Testis (tissue), 3 donors: ENCODE measurements around the gene ZNF8. TPM values are rescaled to one million over a fixed set of nuclear protein-coding genes. Genes with fewer than 3 reads are reported as not detected.

ENCODE experiments used
- DNase-seq: peaks from one replicate; pipeline ENCODE4 v3.0.0-alpha.2; 2019
- H3K27ac ChIP-seq, 2 donors: fragments of 200-600 bp; sonication (generic); one replicate each; pipeline ENCODE4 v1.5.1; 2019
- H3K27me3 ChIP-seq: fragments of 200-600 bp; sonication (generic); one replicate; pipeline ENCODE4 v1.5.1; 2019
- H3K36me3 ChIP-seq: fragments of 200-600 bp; sonication (generic); one replicate; pipeline ENCODE4 v1.5.1; 2017; ENCODE audit warnings: low read depth; ENCODE audit errors: missing control alignments
- H3K4me1 ChIP-seq: fragments of 200-600 bp; sonication (generic); one replicate; pipeline ENCODE4 v1.5.1; 2019
- H3K4me3 ChIP-seq, 2 donors: fragments of 200-600 bp; sonication (generic); one replicate each; pipeline ENCODE4 v1.5.1; 2017 to 2019
- H3K9me3 ChIP-seq: fragments of 200-600 bp; sonication (generic); one replicate; pipeline ENCODE4 v1.5.1; 2017
- POLR2A ChIP-seq: fragments of 450-650 bp; IDR thresholded peaks from one replicate; pipeline ENCODE4 v1.6.1; 2017; ENCODE audit warnings: antibody characterized with exemption, mild to moderate bottlenecking, moderate library complexity
- WGBS, 2 donors: methylation state at CpG; one replicate each; pipeline ENCODE4 v1.1.5; 2018; 5-methylcytosine and 5-hydroxymethylcytosine counted together
- intact Hi-C: fragments of 100-400 bp; cut with DNase I; formaldehyde crosslinking; loops from one replicate; pipeline ENCODE4 v1.15.1; 2023; ENCODE audit warnings: low total_unique reads
- polyA plus RNA-seq: library from polyadenylated mRNA; stranded (reverse); fragments of 350-450 nt; fragmentation: Illumina TruSeq; extraction: RNeasy Lipid Tissue Mini Kit (QIAGEN cat#74804); gene quantifications from one replicate; pipeline ENCODE4 v1.2.3, GENCODE V29; 2014; ENCODE audit warnings: low read depth, low replicate concordance; ENCODE audit not compliant: insufficient read depth
- total RNA-seq, 2 donors: library from RNA; depleted of rRNA; stranded (reverse); fragments of >200 nt; gene quantifications; one replicate each; pipeline ENCODE4 v1.2.3, GENCODE V29; 2016
- TF ChIP-seq, protein P1 (sequence below), 3 experiments: fragments of 450-650 bp in 2 of 3; fragments of 200-600 bp in 1 of 3; sonication (generic) in 1 of 3; IDR thresholded peaks; one replicate each; pipeline ENCODE4 v1.5.1; 2016 to 2019; ENCODE audit warnings: antibody characterized with exemption in 3 of 3, mild to moderate bottlenecking in 2 of 3, moderate library complexity in 1 of 3

The ZNF8 gene
- total and polyA plus RNA-seq, 3 donors from 2014 or later: 2.6 to 10.4 (median 9.6) TPM

DNA sequence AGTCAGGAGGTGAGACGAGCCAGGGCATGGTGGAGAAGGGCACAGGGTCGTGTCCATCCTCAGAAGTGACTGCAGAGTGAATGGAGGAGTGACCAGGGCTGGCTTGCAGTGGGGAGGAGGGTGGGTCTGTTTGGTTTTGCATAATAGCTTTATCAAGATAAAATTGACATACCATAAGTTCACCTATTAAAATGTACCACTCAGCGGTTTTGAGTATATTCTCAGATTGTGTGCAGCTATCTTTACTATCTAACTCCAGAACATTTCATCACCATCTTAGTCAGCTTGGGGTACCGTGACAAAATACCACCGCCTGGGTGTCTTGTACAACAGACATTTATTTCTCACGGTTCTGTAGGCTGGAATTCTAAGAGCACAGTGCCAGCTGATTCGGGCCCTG is 13.2 kb downstream of the ZNF8 start:
- WGBS, 2 donors: 94 to 99% methylated on average over 7 of the region's 7 CpGs
- no peak overlapping the region for H3K27ac ChIP-seq
- H3K27me3 ChIP-seq: no peaks in the 10 kb centered on the region
- TF ChIP-seq, protein P1, sequence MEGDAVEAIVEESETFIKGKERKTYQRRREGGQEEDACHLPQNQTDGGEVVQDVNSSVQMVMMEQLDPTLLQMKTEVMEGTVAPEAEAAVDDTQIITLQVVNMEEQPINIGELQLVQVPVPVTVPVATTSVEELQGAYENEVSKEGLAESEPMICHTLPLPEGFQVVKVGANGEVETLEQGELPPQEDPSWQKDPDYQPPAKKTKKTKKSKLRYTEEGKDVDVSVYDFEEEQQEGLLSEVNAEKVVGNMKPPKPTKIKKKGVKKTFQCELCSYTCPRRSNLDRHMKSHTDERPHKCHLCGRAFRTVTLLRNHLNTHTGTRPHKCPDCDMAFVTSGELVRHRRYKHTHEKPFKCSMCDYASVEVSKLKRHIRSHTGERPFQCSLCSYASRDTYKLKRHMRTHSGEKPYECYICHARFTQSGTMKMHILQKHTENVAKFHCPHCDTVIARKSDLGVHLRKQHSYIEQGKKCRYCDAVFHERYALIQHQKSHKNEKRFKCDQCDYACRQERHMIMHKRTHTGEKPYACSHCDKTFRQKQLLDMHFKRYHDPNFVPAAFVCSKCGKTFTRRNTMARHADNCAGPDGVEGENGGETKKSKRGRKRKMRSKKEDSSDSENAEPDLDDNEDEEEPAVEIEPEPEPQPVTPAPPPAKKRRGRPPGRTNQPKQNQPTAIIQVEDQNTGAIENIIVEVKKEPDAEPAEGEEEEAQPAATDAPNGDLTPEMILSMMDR (IDR thresholded peaks at IDR 0.05): no peak
- no peak for TF ChIP-seq POLR2A
- no peaks in the 10 kb centered on the region for H3K4me1 ChIP-seq
- peaks cover 4% of the 10 kb centered on the region for H3K36me3 ChIP-seq
- DNase-seq: no peak
- no peak overlapping the region for H3K4me3 ChIP-seq
- no peaks in the 10 kb centered on the region for H3K9me3 ChIP-seq
- intact Hi-C loops: no loop called here

DNA sequence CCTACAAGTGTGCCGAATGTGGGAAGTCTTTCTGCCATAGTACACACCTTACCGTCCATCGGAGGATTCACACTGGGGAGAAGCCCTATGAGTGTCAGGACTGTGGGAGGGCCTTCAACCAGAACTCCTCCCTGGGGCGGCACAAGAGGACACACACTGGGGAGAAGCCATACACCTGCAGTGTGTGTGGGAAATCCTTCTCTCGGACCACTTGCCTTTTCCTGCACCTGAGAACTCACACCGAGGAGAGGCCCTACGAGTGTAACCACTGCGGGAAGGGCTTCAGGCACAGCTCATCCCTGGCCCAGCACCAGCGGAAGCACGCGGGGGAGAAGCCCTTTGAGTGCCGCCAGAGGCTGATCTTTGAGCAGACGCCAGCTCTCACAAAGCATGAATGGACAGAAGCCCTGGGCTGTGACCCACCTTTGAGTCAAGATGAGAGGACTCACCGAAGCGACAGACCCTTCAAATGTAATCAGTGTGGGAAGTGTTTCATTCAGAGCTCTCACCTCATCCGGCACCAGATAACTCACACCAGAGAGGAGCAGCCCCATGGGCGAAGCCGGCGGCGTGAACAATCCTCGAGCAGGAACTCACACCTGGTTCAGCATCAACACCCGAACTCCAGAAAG is 16.1 kb downstream of the ZNF8 start:
- Histone ChIP-seq H3K4me1 (no peaks in the 10 kb centered on the region), H3K27me3 (no peaks in the 10 kb centered on the region), H3K9me3 (no peaks in the 10 kb centered on the region), H3K27ac (no peak overlapping the region), H3K36me3 (peaks cover 4% of the 10 kb centered on the region), H3K4me3 (no peak overlapping the region)
- TF ChIP-seq POLR2A: no peak
- TF ChIP-seq, protein P1 (IDR thresholded peaks at IDR 0.05): no peak
- no peak for DNase-seq
- WGBS, 2 donors: 91 to 99% methylated on average over 12 to 22 of the region's 22 CpGs
- intact Hi-C loops: no loop called here

DNA sequence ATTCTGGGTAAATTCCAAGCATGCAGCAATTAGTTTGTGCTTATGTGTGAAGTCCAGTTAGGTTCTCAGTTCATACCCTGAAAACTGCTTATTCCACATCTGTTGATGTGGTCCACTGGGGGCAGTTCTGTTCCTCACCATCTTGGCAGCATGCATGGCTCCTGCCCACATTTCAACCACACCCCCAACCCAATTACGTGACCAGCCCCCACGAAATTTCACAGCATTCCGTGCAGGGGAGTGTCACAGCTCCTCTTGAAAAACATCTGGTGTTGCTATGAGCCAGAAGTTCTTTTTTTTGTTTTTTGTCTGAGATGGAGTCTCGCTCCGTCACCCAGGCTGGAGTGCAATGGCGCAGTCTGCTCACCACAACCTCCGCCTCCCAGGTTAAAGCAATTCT is 17.3 kb downstream of the ZNF8 start:
- no peak overlapping the region for H3K27ac ChIP-seq
- 94 to 95% methylated on average over 7 of the region's 7 CpGs for WGBS, 2 donors
- no peaks in the 10 kb centered on the region for H3K9me3 ChIP-seq
- H3K4me1 ChIP-seq: no peaks in the 10 kb centered on the region
- H3K27me3 ChIP-seq: no peaks in the 10 kb centered on the region
- no peak for DNase-seq
- H3K4me3 ChIP-seq: no peak overlapping the region
- intact Hi-C loops: no loop called here
- H3K36me3 ChIP-seq: peaks cover 4% of the 10 kb centered on the region
- no peak for TF ChIP-seq POLR2A
- TF ChIP-seq, protein P1 (IDR thresholded peaks at IDR 0.05): no peak

DNA sequence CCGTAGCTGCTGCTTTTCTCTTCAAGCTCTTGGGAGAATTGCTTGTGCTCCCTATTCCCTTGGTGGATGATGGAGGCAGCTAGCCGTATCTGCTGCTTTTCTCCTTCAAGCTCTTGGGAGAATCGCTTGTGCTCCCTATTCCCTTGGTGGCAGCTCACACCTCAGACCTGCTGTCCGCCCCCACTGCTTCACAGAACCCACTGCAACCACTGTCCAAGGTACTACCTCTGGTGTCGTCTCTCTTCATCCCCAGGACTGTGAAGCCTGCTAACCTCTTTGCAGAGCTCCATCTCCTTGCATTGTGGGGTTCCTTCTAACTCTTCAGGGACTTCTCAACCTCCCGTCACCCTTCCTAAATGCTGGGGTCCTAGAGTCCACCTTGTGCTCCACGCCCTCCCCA is 21.9 kb downstream of the ZNF8 start:
- Histone ChIP-seq H3K9me3 (no peaks in the 10 kb centered on the region), H3K4me3 (no peak overlapping the region), H3K27ac (no peak overlapping the region), H3K27me3 (no peaks in the 10 kb centered on the region), H3K4me1 (no peaks in the 10 kb centered on the region), H3K36me3 (no peaks in the 10 kb centered on the region)
- WGBS, 2 donors: 86 to 98% methylated on average over 7 of the region's 7 CpGs
- TF ChIP-seq, protein P1 (IDR thresholded peaks at IDR 0.05): no peak
- TF ChIP-seq POLR2A: no peak
- DNase-seq: no peak
- intact Hi-C loops: no loop called here

DNA sequence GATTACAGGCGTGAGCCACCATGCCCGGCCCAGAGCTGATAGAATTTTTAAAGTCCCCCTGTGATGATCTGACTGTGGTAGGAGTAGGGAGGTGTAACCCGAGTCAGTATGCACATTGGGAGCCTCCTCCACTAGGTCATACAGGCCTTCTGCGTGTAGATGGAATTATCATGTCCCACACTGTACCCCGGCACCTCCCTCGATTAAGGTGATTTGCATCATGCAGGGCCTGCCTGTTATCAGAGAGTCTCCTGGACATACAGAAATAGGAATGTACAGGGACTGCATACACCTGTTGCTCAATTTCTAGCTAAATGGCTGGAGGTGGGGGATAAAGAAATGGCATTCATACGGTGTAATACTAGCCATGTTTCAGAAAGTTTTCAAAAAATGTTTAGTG is 25.5 kb downstream of the ZNF8 start:
- 57 to 72% methylated on average over 4 to 7 of the region's 7 CpGs for WGBS, 2 donors
- no peak for DNase-seq
- no peaks in the 10 kb centered on the region for H3K36me3 ChIP-seq
- no peaks in the 10 kb centered on the region for H3K27me3 ChIP-seq
- no peak for TF ChIP-seq POLR2A
- TF ChIP-seq, protein P1 (IDR thresholded peaks at IDR 0.05): no peak
- no peak overlapping the region for H3K4me3 ChIP-seq
- peaks cover 11% of the 10 kb centered on the region for H3K4me1 ChIP-seq
- intact Hi-C loops: no loop called here
- no peaks in the 10 kb centered on the region for H3K9me3 ChIP-seq
- H3K27ac ChIP-seq: no peak overlapping the region
